Measurements from ENCODE around the gene ISL1. TPM values are rescaled to one million over a fixed set of nuclear protein-coding genes. Genes with fewer than 3 reads are reported as not detected.
A peak's percentile ranks its signal among the peaks of the same experiment; 100 is the strongest.

Gene ISL1
- total RNA-seq, 1 experiment from 2014 or later, result 0.29 TPM

DNA sequence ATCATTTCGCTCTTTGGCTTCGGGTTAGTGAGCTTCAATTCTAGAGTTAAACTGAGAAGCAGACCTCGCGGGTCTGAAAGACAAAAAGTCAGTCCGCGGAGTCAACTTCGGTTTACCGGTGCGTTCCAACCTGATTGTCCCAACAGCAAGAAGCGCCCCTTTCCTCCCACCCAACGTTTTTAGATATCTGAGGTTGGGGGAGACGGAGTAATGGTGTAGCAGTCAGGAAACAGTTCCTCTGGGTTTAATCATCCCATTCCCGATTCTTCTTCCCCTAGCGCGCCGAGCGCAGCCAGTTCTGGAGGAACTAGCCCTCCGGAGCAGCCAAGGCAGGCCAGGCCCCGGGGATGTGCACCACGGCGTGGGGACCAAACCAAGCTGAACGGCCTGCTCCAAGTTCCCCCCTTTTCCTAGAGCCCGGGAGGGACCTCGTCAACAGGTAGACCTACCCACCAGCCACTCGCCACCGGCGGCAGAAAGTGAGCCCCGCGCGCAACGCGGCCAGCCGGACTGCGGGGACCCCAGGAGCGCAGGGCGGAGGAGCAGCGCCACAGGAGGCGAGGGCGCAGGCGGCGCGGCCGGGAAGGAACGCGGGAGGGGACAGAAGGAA, 622 bp upstream of the ISL1 start:
- H3K4me3 ChIP-seq (ENCODE audit: low read depth, low read length), result peak overlapping the region; percentile 45
- no peak for DNase-seq
- H3K27ac Mint-ChIP-seq (ENCODE audit: unreplicated experiment), result no peak overlapping the region
- H3K36me3 Mint-ChIP-seq (ENCODE audit: insufficient read depth, unreplicated experiment), result peaks cover 9% of the 10 kb centered on the region
- H3K4me3 Mint-ChIP-seq (ENCODE audit: unreplicated experiment), result peak overlapping the region; percentile 83
- H3K27me3 Mint-ChIP-seq (ENCODE audit: insufficient read depth, unreplicated experiment), result peaks cover 23% of the 10 kb centered on the region
- CTCF ChIA-PET, result no interaction called here
- no peaks in the 10 kb centered on the region for H3K4me1 Mint-ChIP-seq (ENCODE audit: low read depth, unreplicated experiment)
- H3K9me3 Mint-ChIP-seq (ENCODE audit: unreplicated experiment), result no peaks in the 10 kb centered on the region
- no peaks in the 10 kb centered on the region for H3K36me3 ChIP-seq (ENCODE audit: control insufficient read depth, insufficient read depth, low read length)
- POLR2A ChIA-PET, result no interaction called here
- TF ChIP-seq, protein P1, sequence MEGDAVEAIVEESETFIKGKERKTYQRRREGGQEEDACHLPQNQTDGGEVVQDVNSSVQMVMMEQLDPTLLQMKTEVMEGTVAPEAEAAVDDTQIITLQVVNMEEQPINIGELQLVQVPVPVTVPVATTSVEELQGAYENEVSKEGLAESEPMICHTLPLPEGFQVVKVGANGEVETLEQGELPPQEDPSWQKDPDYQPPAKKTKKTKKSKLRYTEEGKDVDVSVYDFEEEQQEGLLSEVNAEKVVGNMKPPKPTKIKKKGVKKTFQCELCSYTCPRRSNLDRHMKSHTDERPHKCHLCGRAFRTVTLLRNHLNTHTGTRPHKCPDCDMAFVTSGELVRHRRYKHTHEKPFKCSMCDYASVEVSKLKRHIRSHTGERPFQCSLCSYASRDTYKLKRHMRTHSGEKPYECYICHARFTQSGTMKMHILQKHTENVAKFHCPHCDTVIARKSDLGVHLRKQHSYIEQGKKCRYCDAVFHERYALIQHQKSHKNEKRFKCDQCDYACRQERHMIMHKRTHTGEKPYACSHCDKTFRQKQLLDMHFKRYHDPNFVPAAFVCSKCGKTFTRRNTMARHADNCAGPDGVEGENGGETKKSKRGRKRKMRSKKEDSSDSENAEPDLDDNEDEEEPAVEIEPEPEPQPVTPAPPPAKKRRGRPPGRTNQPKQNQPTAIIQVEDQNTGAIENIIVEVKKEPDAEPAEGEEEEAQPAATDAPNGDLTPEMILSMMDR (IDR thresholded peaks at IDR 0.05; ENCODE audit: insufficient read depth in 1 of 2, low read depth in 1 of 2, low read length in 1 of 2, severe bottlenecking in 1 of 2, unreplicated experiment in 1 of 2), result no peak
- intact Hi-C loops (cut with micrococcal nuclease; ENCODE audit: unreplicated experiment), result loop anchor here (2.0 to 10.0 kb wide), 3 partner anchors 16 to 1272 kb away; no protein-coding TSS in a partner anchor
- TSS peak; percentile 44 for BruUV-seq (replicated peaks)
- no peaks in the 10 kb centered on the region for H3K4me1 ChIP-seq
- H3K9me3 ChIP-seq, result no peaks in the 10 kb centered on the region
- no peaks in the 10 kb centered on the region; the same call in 1 of the 2 replicates for H3K27me3 ChIP-seq (replicated peaks; ENCODE audit: control insufficient read depth, insufficient read depth, low read length)

GRCh38 chr5:51384281-51384840, 1.1 kb downstream of the ISL1 start:
- BruUV-seq (replicated peaks), result no TSS peak
- Mint-ChIP-seq H3K27me3 (ENCODE audit: insufficient read depth, unreplicated experiment) (peaks cover 17% of the 10 kb centered on the region), H3K36me3 (ENCODE audit: insufficient read depth, unreplicated experiment) (peaks cover 9% of the 10 kb centered on the region), H3K4me1 (ENCODE audit: low read depth, unreplicated experiment) (no peaks in the 10 kb centered on the region), H3K4me3 (ENCODE audit: unreplicated experiment) (peak overlapping the region; percentile 83), H3K9me3 (ENCODE audit: unreplicated experiment) (no peaks in the 10 kb centered on the region), H3K27ac (ENCODE audit: unreplicated experiment) (peak overlapping the region; percentile 35)
- TF ChIP-seq, protein P1 (IDR thresholded peaks at IDR 0.05; ENCODE audit: insufficient read depth in 1 of 2, low read depth in 1 of 2, low read length in 1 of 2, severe bottlenecking in 1 of 2, unreplicated experiment in 1 of 2), result no peak
- no peak overlapping the region for H3K4me3 ChIP-seq (ENCODE audit: low read depth, low read length)
- intact Hi-C loops (cut with micrococcal nuclease; ENCODE audit: unreplicated experiment), result loop anchor here (5.0 to 10.0 kb wide), 2 partner anchors 578 to 1270 kb away; no protein-coding TSS in a partner anchor
- H3K27me3 ChIP-seq (replicated peaks; ENCODE audit: control insufficient read depth, insufficient read depth, low read length), result no peaks in the 10 kb centered on the region; the same call in 1 of the 2 replicates
- no peaks in the 10 kb centered on the region for H3K9me3 ChIP-seq
- ChIA-PET CTCF (no interaction called here), POLR2A (no interaction called here)
- H3K4me1 ChIP-seq, result no peaks in the 10 kb centered on the region
- H3K36me3 ChIP-seq (ENCODE audit: control insufficient read depth, insufficient read depth, low read length), result no peaks in the 10 kb centered on the region
- DNase-seq, result no peak

DNA sequence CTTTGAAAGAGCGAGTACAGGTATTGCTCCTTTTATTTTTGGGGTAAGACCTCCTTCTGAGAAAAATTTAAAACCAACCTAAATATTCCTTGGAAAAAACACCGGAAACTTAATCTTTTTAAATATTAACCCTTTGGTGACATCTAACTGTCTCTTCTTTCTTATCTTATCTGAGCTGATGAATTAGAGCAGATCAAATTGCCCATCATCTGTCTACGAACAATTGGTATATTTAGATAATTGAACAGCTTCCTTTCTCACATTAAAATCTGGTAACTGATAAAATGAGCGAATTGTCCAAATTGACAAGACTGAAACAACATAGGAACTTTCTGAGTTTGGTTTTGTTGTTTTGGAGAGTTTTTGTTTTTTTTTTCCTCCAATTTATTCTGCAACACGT, 2.0 kb downstream of the ISL1 start:
- DNase-seq, result no peak
- no TSS peak for BruUV-seq (replicated peaks)
- no peaks in the 10 kb centered on the region for H3K36me3 ChIP-seq (ENCODE audit: control insufficient read depth, insufficient read depth, low read length)
- H3K9me3 ChIP-seq, result no peaks in the 10 kb centered on the region
- H3K4me3 ChIP-seq (ENCODE audit: low read depth, low read length), result no peak overlapping the region
- Mint-ChIP-seq H3K4me3 (ENCODE audit: unreplicated experiment) (no peak overlapping the region), H3K9me3 (ENCODE audit: unreplicated experiment) (no peaks in the 10 kb centered on the region), H3K4me1 (ENCODE audit: low read depth, unreplicated experiment) (no peaks in the 10 kb centered on the region), H3K27ac (ENCODE audit: unreplicated experiment) (no peak overlapping the region), H3K27me3 (ENCODE audit: insufficient read depth, unreplicated experiment) (peaks cover 17% of the 10 kb centered on the region), H3K36me3 (ENCODE audit: insufficient read depth, unreplicated experiment) (peaks cover 9% of the 10 kb centered on the region)
- intact Hi-C loops (cut with micrococcal nuclease; ENCODE audit: unreplicated experiment), result loop anchor here (10.0 kb wide), 1 partner anchor 1270 kb away; no protein-coding TSS in a partner anchor
- peaks cover 1% of the 10 kb centered on the region for H3K27me3 ChIP-seq (replicated peaks; ENCODE audit: control insufficient read depth, insufficient read depth, low read length)
- no peaks in the 10 kb centered on the region for H3K4me1 ChIP-seq
- TF ChIP-seq, protein P1 (IDR thresholded peaks at IDR 0.05; ENCODE audit: insufficient read depth in 1 of 2, low read depth in 1 of 2, low read length in 1 of 2, severe bottlenecking in 1 of 2, unreplicated experiment in 1 of 2), result no peak
- POLR2A ChIA-PET, result no interaction called here
- CTCF ChIA-PET, result no interaction called here

All from Caco-2 (cell line).